Measurements from ENCODE around the gene ZNF549. TPM values are rescaled to one million over a fixed set of nuclear protein-coding genes. Genes with fewer than 3 reads are reported as not detected.

Gene ZNF549
- total and polyA plus RNA-seq, 2 of the 13 experiments (the other 11 are each of a cell fraction or from before 2014, with no cell fraction given) = 2.8 to 6.4 TPM

DNA sequence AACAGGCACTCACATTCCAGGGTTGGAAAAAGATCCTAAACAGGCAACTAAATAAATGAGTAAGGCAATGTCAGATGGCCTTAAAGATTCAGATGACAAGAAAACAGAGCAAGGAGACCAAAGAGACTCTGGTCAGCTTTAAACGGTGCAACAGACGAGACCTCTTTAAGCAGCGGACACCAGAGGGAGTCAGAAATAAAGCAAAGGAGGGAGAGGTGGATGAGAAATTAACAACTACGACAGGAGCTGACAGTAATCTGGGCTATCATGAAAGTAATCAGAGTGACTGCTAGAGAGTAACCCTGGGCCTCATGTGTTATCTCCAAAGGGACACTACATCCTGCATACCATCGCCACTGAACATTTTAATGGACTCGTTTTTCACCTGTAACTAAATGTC, 31.4 kb downstream of the ZNF549 start (continued):
- TF ChIP-seq TOE1 (CRISPR knock-in tag; IDR thresholded peaks at IDR 0.05) (no peak), ZNF607 (CRISPR knock-in tag; IDR thresholded peaks at IDR 0.05; ENCODE audit: borderline replicate concordance) (0 out of 2 replicates have a peak, but pooled peaks have one; percentile 25), RBM22 (optimal IDR thresholded peaks at IDR 0.05; ENCODE audit: low read length) (no peak)
- TF ChIP-seq, protein P1, sequence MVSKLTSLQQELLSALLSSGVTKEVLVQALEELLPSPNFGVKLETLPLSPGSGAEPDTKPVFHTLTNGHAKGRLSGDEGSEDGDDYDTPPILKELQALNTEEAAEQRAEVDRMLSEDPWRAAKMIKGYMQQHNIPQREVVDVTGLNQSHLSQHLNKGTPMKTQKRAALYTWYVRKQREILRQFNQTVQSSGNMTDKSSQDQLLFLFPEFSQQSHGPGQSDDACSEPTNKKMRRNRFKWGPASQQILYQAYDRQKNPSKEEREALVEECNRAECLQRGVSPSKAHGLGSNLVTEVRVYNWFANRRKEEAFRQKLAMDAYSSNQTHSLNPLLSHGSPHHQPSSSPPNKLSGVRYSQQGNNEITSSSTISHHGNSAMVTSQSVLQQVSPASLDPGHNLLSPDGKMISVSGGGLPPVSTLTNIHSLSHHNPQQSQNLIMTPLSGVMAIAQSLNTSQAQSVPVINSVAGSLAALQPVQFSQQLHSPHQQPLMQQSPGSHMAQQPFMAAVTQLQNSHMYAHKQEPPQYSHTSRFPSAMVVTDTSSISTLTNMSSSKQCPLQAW (CRISPR knock-in tag; IDR thresholded peaks at IDR 0.05) = 0 out of 2 replicates have a peak, but pooled peaks have one; percentile 15

DNA sequence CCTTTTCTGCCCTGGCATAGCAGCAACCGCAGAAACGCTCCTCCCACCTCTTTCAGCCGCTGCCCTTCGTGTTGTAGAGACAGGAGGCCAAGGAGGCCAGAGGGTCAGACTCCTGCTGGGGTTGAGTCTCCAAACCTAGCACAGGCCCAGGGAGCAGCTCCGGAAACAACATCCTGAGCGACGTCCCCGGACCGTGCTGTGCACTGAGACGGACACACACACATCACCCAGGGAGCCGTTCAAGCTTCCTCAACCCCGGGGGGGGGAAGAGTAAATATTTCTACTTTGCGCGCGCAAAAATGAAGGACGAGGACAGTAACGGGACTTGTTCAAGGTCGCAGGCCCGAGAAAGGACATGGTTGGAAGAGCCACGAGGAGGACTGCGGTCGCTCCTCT, 31.9 kb downstream of the ZNF549 start:
- peak; percentile 76 for ATAC-seq
- CTCF ChIA-PET (ENCODE audit: low intra/inter-chr PET ratio, low total read pairs) = no interaction called here
- peak; percentile 12 for DNase-seq (ENCODE audit: low spot score)
- TF ChIP-seq ZNF530 (CRISPR knock-in tag; IDR thresholded peaks at IDR 0.05; ENCODE audit: low read depth) (no peak), EEA1 (CRISPR knock-in tag; IDR thresholded peaks at IDR 0.05; ENCODE audit: borderline replicate concordance) (no peak), TBX3 (IDR thresholded peaks at IDR 0.05; ENCODE audit: borderline replicate concordance) (no peak), TRIM24 (CRISPR knock-in tag; IDR thresholded peaks at IDR 0.05) (no peak), KMT2B (CRISPR knock-in tag; IDR thresholded peaks at IDR 0.05) (0 out of 2 replicates have a peak, but pooled peaks have one; percentile 2), CREM (IDR thresholded peaks at IDR 0.05) (no peak), CREM (CRISPR knock-in tag; IDR thresholded peaks at IDR 0.05) (no peak), ATRX (CRISPR knock-in tag; IDR thresholded peaks at IDR 0.05; ENCODE audit: borderline replicate concordance) (no peak), ZNF670 (CRISPR knock-in tag; IDR thresholded peaks at IDR 0.05; ENCODE audit: borderline replicate concordance) (no peak), PCBP1 (IDR thresholded peaks at IDR 0.05; ENCODE audit: borderline replicate concordance, low read depth, low read length) (no peak), PAWR (CRISPR knock-in tag; IDR thresholded peaks at IDR 0.05; ENCODE audit: borderline replicate concordance) (no peak)
- TF ChIP-seq, protein P2, sequence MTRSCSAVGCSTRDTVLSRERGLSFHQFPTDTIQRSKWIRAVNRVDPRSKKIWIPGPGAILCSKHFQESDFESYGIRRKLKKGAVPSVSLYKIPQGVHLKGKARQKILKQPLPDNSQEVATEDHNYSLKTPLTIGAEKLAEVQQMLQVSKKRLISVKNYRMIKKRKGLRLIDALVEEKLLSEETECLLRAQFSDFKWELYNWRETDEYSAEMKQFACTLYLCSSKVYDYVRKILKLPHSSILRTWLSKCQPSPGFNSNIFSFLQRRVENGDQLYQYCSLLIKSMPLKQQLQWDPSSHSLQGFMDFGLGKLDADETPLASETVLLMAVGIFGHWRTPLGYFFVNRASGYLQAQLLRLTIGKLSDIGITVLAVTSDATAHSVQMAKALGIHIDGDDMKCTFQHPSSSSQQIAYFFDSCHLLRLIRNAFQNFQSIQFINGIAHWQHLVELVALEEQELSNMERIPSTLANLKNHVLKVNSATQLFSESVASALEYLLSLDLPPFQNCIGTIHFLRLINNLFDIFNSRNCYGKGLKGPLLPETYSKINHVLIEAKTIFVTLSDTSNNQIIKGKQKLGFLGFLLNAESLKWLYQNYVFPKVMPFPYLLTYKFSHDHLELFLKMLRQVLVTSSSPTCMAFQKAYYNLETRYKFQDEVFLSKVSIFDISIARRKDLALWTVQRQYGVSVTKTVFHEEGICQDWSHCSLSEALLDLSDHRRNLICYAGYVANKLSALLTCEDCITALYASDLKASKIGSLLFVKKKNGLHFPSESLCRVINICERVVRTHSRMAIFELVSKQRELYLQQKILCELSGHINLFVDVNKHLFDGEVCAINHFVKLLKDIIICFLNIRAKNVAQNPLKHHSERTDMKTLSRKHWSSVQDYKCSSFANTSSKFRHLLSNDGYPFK (CRISPR knock-in tag; IDR thresholded peaks at IDR 0.05; ENCODE audit: borderline replicate concordance) = no peak
- TF ChIP-seq, protein P3, sequence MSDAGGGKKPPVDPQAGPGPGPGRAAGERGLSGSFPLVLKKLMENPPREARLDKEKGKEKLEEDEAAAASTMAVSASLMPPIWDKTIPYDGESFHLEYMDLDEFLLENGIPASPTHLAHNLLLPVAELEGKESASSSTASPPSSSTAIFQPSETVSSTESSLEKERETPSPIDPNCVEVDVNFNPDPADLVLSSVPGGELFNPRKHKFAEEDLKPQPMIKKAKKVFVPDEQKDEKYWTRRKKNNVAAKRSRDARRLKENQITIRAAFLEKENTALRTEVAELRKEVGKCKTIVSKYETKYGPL (CRISPR knock-in tag; IDR thresholded peaks at IDR 0.05) = no peak
- TF ChIP-seq, protein P4, sequence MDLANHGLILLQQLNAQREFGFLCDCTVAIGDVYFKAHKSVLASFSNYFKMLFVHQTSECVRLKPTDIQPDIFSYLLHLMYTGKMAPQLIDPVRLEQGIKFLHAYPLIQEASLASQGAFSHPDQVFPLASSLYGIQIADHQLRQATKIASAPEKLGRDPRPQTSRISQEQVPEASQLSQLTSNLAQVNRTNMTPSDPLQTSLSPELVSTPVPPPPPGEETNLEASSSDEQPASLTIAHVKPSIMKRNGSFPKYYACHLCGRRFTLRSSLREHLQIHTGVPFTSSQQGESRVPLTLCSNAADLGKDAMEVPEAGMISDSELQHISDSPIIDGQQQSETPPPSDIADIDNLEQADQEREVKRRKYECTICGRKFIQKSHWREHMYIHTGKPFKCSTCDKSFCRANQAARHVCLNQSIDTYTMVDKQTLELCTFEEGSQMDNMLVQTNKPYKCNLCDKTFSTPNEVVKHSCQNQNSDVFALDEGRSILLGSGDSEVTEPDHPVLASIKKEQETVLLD (CRISPR knock-in tag; IDR thresholded peaks at IDR 0.05; ENCODE audit: low read depth) = no peak

More for the DNA sequence above, 31.9 kb downstream of the ZNF549 start:
- H3K4me1 ChIP-seq (ENCODE audit: insufficient read depth, low read length) = peaks cover 29% of the 10 kb centered on the region
- intact Hi-C loops (cut with micrococcal nuclease; ENCODE audit: unreplicated experiment) (no loop called here), in situ Hi-C loops (cut with HindIII; ENCODE audit: extremely low pct_ligation_motif_present, low pct_unique_long_range_greater_than_20kb) (no loop called here)
- H3K27me3 ChIP-seq (ENCODE audit: control insufficient read depth in 1 of 2, insufficient read depth in 2 of 2, low read length in 2 of 2) = no peaks in the 10 kb centered on the region; a peak in 1 of 5 replicates
- no peaks in the 10 kb centered on the region for H4K20me1 ChIP-seq (ENCODE audit: insufficient read depth, low read length)
- H3K36me3 ChIP-seq (replicated peaks in 1 of 2; ENCODE audit: control insufficient read depth in 1 of 2, insufficient read depth in 2 of 2, low read length in 2 of 2) = peaks cover 7 to 22% of the 10 kb centered on the region in 2 experiments; a peak in 4 of 5 replicates
- peak overlapping the region; percentile 54 for H3K27ac ChIP-seq (ENCODE audit: extremely low read length, insufficient read depth, low read length)
- POLR2A ChIA-PET = no interaction called here
- peak overlapping the region; percentile 88 to 99 (median 94) for H3K4me3 ChIP-seq (replicated peaks in 1 of 3; ENCODE audit: insufficient read depth in 1 of 3, low read depth in 2 of 3, low read length in 3 of 3)
- H3K9me3 ChIP-seq (ENCODE audit: low read length) = peaks cover 37% of the 10 kb centered on the region
- H3K79me2 ChIP-seq (ENCODE audit: insufficient read depth, low read length) = peaks cover 23% of the 10 kb centered on the region
- FAIRE-seq = no peak
- BruUV-seq (replicated peaks) = no TSS peak
- 5% methylated on average over 9 of the region's 22 CpGs for whole genome bisulfite sequencing (ENCODE audit: low lambda C conversion rate)
- no peak overlapping the region for H2AFZ ChIP-seq (ENCODE audit: low read length)
- H3K9ac ChIP-seq (ENCODE audit: insufficient read depth, low read depth, low read length) = peak overlapping the region; percentile 85
- peak overlapping the region; percentile 91 for H3K4me2 ChIP-seq (ENCODE audit: low read depth, low read length)

All from HepG2 (cell line).